HG03196 (cell line): ENCODE measurements around the gene PELO.

Experiments used
- ATAC-seq: cut with Tn5 transposase; IDR thresholded peaks from one replicate; pipeline ENCODE4 v1.9.1; 2021; ENCODE audit not compliant: unreplicated experiment

Gene PELO

DNA sequence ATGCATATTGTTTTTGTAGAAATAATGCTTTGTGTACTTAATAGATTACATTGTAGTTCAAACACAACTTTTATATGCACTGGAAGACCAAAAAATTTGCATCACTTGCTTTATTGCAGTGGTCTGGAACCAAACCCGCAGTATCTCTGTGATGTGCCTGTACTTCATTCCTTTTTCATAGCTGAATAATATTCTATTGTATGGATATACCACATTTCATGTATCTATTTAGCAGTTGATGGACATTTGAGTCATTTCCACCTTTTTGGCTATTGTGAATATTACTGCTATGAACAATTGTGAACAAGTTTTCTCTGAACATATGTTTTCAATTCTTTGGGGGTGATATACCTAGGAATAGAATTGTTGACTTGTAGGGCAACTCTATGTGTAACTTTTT lies 40.1 kb downstream of the PELO start:
- no peak for ATAC-seq

DNA sequence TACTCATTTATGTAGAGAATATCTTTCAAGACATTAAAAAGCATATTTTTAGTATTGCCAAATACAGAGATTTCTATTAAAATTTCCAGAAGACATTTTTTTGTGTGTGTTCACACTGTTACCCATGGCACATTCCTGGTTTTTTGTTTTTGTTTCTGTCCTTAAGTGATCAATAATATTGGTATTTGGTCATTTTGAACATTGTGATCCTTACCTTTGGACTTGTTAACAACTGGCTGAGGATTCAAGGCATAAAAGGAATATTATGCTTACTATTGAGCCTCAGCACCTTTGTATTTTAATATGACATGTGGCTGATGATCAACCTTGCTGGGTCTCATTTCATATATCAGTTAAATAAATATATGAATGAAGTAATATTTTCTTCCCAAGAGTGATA lies 41.9 kb downstream of the PELO start:
- no peak for ATAC-seq

DNA sequence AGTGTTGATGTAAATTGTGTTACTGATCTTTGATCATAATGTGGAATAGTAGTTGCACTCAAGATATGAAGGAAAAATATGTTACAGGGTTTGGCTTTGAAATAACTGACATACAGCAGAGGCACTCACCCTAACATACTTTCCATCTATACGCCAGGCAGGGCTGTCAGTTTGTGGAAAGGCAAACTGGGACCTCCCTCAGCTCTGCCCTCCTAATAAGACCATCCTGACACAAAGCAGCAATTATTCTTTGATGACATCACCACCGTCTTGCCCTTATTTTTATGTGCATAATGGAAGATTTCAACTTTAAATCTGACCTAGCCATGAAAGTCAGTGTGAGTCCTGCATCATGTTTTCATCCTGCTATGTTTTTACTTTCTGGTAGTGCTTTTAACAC lies 42.9 kb downstream of the PELO start:
- ATAC-seq, result no peak

DNA sequence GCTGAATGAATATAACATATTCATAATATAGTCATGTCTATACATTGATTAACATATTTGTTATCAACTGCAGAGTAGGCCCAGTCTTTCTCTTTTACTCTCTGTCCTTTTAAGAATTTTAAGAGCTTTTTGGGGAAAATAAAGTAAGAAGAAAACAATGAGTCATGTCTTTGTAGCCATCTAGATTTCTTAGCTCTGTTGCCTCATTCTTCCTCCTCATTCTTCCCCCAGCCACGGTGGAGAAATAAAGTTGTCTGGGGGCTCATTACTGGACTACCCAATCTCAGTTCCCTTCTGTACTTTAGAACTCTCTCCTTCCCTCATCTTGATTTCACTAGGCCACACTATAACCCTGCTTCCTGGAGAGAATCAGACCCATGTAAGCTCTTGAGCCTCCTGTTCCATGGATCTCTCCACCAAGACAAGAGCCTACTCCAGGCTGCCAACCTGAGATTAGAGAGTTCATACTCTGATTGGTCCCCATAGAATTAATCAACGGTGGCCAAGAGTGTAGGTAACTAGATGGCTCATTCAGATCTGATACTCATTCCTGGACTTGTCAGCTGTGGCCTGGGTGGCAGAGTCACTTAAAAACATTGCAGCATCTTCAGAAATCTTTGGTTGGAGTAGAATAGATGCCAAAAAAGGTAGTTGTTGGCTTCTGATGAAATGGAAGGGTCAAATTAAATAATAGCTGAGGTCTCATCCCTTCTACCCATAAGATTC lies 44.2 kb downstream of the PELO start:
- ATAC-seq, result no peak

DNA sequence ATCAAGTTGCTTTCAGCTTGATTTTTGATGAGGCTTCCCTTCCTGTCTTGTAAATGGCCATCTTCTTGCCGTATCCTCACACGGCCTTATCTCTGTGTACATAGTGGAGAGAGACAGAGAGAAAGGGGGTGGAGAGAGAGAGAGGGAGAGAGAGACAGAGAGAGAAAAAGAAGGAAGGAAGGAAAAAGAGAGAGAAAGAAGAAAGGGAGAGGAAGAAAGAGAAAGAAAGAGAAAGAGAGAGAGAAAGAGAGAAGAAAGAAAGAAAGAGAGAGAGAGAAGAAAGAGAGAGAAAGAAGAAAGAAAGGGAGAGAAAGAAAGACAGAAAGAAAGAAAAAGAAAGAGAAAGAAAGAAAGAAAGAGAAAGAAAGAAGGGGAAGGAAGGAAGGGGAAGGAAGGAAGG lies 46.6 kb downstream of the PELO start:
- ATAC-seq, result no peak

DNA sequence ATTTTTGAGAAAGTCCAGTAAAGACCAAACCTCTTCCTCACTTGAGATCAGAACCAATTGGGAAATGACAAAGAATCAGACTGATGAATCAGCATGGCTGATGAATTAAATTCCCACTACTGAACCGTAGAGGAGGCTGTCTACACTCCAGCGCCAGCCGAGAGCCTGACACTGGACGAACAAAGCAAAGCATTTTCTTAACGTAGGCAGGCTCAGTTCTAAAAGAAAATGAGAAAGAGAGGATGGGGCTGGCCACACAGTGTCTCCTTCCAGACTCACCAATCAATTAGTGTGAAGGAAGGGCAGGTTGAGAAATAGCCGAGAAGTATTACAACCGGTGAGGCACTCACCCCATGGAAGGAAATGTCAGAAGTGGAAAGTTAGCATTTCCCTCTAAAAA lies 49.4 kb downstream of the PELO start:
- no peak for ATAC-seq
